MM.1S (cell line): ENCODE data around the gene UNK.
"Not testable (repeated sequence)": the region's sequence is repeated elsewhere in the genome, so short reads cannot be mapped to it uniquely, and the experiment has no call there.

ENCODE experiments used
- DNase-seq: peaks from one replicate; pipeline ENCODE4 v3.0.0-alpha.2; 2015
- H2AFZ ChIP-seq: fragments of 300-600 bp; sonication (generic); 2 replicates; pipeline ENCODE4 v1.6.0; 2016; ENCODE audit warnings: antibody characterized with exemption, low read length
- H3F3A ChIP-seq: fragments of 300-600 bp; sonication (generic); 2 replicates; pipeline ENCODE4 v1.6.1; 2016; ENCODE audit warnings: mild to moderate bottlenecking, antibody characterized with exemption, low read length, moderate library complexity, mixed read lengths; ENCODE audit not compliant: insufficient read depth
- H3K27ac ChIP-seq: fragments of 300-600 bp; sonication (generic); 2 replicates; pipeline ENCODE4 v1.5.1; 2016; ENCODE audit warnings: mild to moderate bottlenecking, low read length
- H3K27me3 ChIP-seq: fragments of 300-600 bp; sonication (generic); replicated peaks from 2 replicates; pipeline ENCODE4 v1.6.0; 2016; ENCODE audit warnings: low read length; ENCODE audit not compliant: insufficient read depth
- H3K36me3 ChIP-seq: fragments of 300-600 bp; sonication (generic); replicated peaks from 2 replicates; pipeline ENCODE4 v1.6.1; 2016; ENCODE audit warnings: mild to moderate bottlenecking, low read length, mixed read lengths; ENCODE audit not compliant: insufficient read depth
- H3K4me1 ChIP-seq: fragments of 300-600 bp; sonication (generic); 2 replicates; pipeline ENCODE4 v1.6.1; 2016; ENCODE audit warnings: low read length, mixed read lengths
- H3K4me2 ChIP-seq: fragments of 300-600 bp; sonication (generic); 2 replicates; pipeline ENCODE4 v1.6.0; 2016; ENCODE audit warnings: low read depth, low read length
- H3K4me3 ChIP-seq: fragments of 300-600 bp; sonication (generic); 2 replicates; pipeline ENCODE4 v1.5.1; 2016; ENCODE audit warnings: low read length, mixed read lengths
- H3K79me2 ChIP-seq: fragments of 300-600 bp; sonication (generic); 2 replicates; pipeline ENCODE4 v1.6.1; 2016; ENCODE audit warnings: mixed run types, low read length, mixed read lengths
- H3K9ac ChIP-seq: fragments of 300-600 bp; sonication (generic); 2 replicates; pipeline ENCODE4 v1.6.1; 2016; ENCODE audit warnings: low read length, mixed read lengths
- H3K9me2 ChIP-seq: fragments of 300-600 bp; sonication (generic); replicated peaks from 2 replicates; pipeline ENCODE4 v1.6.1; 2016; ENCODE audit warnings: mild to moderate bottlenecking, low read length, mixed read lengths; ENCODE audit not compliant: insufficient read depth
- H3K9me3 ChIP-seq: fragments of 300-600 bp; sonication (generic); replicated peaks from 2 replicates; pipeline ENCODE4 v1.6.1; 2016; ENCODE audit warnings: mild to moderate bottlenecking, low read length, mixed read lengths; ENCODE audit not compliant: insufficient read depth
- H4K20me1 ChIP-seq: fragments of 300-600 bp; sonication (generic); 2 replicates; pipeline ENCODE4 v1.6.1; 2016; ENCODE audit warnings: mild to moderate bottlenecking, low read length, moderate library complexity, mixed read lengths; ENCODE audit not compliant: insufficient read depth
- CTCF ChIP-seq: fragments of 300-600 bp; sonication (generic); IDR thresholded peaks from 2 replicates; pipeline ENCODE4 v1.5.1; 2016; ENCODE audit warnings: antibody characterized with exemption, low read length, mixed read lengths
- EZH2 ChIP-seq: fragments of 300-600 bp; sonication (generic); optimal IDR thresholded peaks from 2 replicates; pipeline ENCODE3; 2017; ENCODE audit warnings: low read depth, mild to moderate bottlenecking, antibody characterized with exemption, low read length, mixed read lengths
- EZH2phosphoT487 ChIP-seq: fragments of 300-600 bp; sonication (generic); IDR thresholded peaks from 2 replicates; pipeline ENCODE4 v1.6.1; 2018; ENCODE audit warnings: antibody characterized with exemption, low read length

Gene UNK

GRCh38 chr17:75849724-75850123 lies 65.1 kb downstream of the UNK start:
- no peak for TF ChIP-seq EZH2
- TF ChIP-seq CTCF, result no peak
- no peak for TF ChIP-seq EZH2phosphoT487
- Histone ChIP-seq H3K27ac (no peak overlapping the region), H3K9me3 (no peaks in the 10 kb centered on the region), H3K4me3 (no peak overlapping the region), H3F3A (no peaks in the 10 kb centered on the region; the same call in 1 of the 2 replicates), H2AFZ (no peak overlapping the region), H3K9ac (no peak overlapping the region), H3K79me2 (peaks cover 18% of the 10 kb centered on the region), H3K4me2 (no peak overlapping the region), H3K27me3 (no peaks in the 10 kb centered on the region), H3K4me1 (peaks cover 5% of the 10 kb centered on the region), H3K36me3 (no peaks in the 10 kb centered on the region), H4K20me1 (no peaks in the 10 kb centered on the region), H3K9me2 (no peaks in the 10 kb centered on the region)
- no peak for DNase-seq

GRCh38 chr17:75850928-75851692 lies 66.5 kb downstream of the UNK start:
- Histone ChIP-seq H3K79me2 (peaks cover 25% of the 10 kb centered on the region), H3F3A (peaks cover 3% of the 10 kb centered on the region; the same call in 1 of the 2 replicates), H3K4me1 (peaks cover 5% of the 10 kb centered on the region), H3K9me3 (no peaks in the 10 kb centered on the region), H3K4me2 (no peak overlapping the region), H3K27ac (no peak overlapping the region), H4K20me1 (no peaks in the 10 kb centered on the region), H3K9ac (no peak overlapping the region), H3K36me3 (no peaks in the 10 kb centered on the region), H3K4me3 (no peak overlapping the region), H3K27me3 (no peaks in the 10 kb centered on the region), H2AFZ (no peak overlapping the region), H3K9me2 (no peaks in the 10 kb centered on the region)
- DNase-seq, result no peak
- TF ChIP-seq CTCF (no peak), EZH2 (no peak), EZH2phosphoT487 (no peak)

GRCh38 chr17:75851693-75851991 lies 67.0 kb downstream of the UNK start:
- H3K9ac ChIP-seq, H3K4me1 ChIP-seq, DNase-seq, H3F3A ChIP-seq, H4K20me1 ChIP-seq, H3K27me3 ChIP-seq, H3K27ac ChIP-seq, H3K4me3 ChIP-seq, H2AFZ ChIP-seq, H3K9me2 ChIP-seq, H3K9me3 ChIP-seq, H3K36me3 ChIP-seq, H3K4me2 ChIP-seq: not testable (repeated sequence)
- H3K79me2 ChIP-seq, result peaks cover 30% of the 10 kb centered on the region

GRCh38 chr17:75853433-75853832 lies 68.8 kb downstream of the UNK start:
- TF ChIP-seq EZH2, result no peak
- no peak for TF ChIP-seq CTCF
- TF ChIP-seq EZH2phosphoT487, result no peak
- Histone ChIP-seq H3K9me3 (no peaks in the 10 kb centered on the region), H3K9me2 (no peaks in the 10 kb centered on the region), H3K27ac (no peak overlapping the region), H3K36me3 (no peaks in the 10 kb centered on the region), H3K9ac (no peak overlapping the region), H3K79me2 (peaks cover 30% of the 10 kb centered on the region), H2AFZ (no peak overlapping the region), H3K4me1 (peaks cover 5% of the 10 kb centered on the region), H4K20me1 (no peaks in the 10 kb centered on the region), H3F3A (peaks cover 6% of the 10 kb centered on the region; the same call in 1 of the 2 replicates), H3K4me3 (no peak overlapping the region), H3K4me2 (no peak overlapping the region), H3K27me3 (no peaks in the 10 kb centered on the region)
- no peak for DNase-seq
